Right kidney (tissue), 9 donors: Measurements from ENCODE around the gene MRS2.
"Not testable (repeated sequence)": the region's sequence is repeated elsewhere in the genome, so short reads cannot be mapped to it uniquely, and the experiment has no call there.

Experiments used
- DNase-seq: peaks from one replicate; pipeline ENCODE4 v3.0.0-alpha.2; 2016
- long read RNA-seq, 8 donors: transcript quantifications; one replicate each; lab custom pipeline, GENCODE V29; 2026

MRS2 gene, protein sequence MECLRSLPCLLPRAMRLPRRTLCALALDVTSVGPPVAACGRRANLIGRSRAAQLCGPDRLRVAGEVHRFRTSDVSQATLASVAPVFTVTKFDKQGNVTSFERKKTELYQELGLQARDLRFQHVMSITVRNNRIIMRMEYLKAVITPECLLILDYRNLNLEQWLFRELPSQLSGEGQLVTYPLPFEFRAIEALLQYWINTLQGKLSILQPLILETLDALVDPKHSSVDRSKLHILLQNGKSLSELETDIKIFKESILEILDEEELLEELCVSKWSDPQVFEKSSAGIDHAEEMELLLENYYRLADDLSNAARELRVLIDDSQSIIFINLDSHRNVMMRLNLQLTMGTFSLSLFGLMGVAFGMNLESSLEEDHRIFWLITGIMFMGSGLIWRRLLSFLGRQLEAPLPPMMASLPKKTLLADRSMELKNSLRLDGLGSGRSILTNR
- long read RNA-seq, donor 1, transcript MRS2-203 (11 exons, 3,313 nt) = major isoform, 5 of 6 reads
- long read RNA-seq, donor 1, partial matches to known transcripts = 0 of 6 reads
- long read RNA-seq, donor 1, other reads (novel, unspliced or antisense) = 0 of 6 reads
- long read RNA-seq, donor 2, partial matches to known transcripts = 0 of 6 reads
- long read RNA-seq, donor 2, other reads (novel, unspliced or antisense) = 0 of 6 reads
- long read RNA-seq, donor 3, partial matches to known transcripts = 0 of 4 reads
- long read RNA-seq, donor 3, other reads (novel, unspliced or antisense) = 0 of 4 reads
- long read RNA-seq, donor 4, partial matches to known transcripts = 0 of 3 reads
- long read RNA-seq, donor 4, other reads (novel, unspliced or antisense) = 0 of 3 reads
- long read RNA-seq, donor 5, transcript MRS2-203 (11 exons, 3,313 nt) = major isoform, 6 of 8 reads
- long read RNA-seq, donor 5, partial matches to known transcripts = 0 of 8 reads
- long read RNA-seq, donor 5, other reads (novel, unspliced or antisense) = 0 of 8 reads
- long read RNA-seq, donor 6, partial matches to known transcripts = 5 of 12 reads
- long read RNA-seq, donor 6, other reads (novel, unspliced or antisense) = 0 of 12 reads
- long read RNA-seq, donor 7, transcript MRS2-203 (11 exons, 3,313 nt) = major isoform, 9 of 20 reads
- long read RNA-seq, donor 7, partial matches to known transcripts = 8 of 20 reads
- long read RNA-seq, donor 7, other reads (novel, unspliced or antisense) = 0 of 20 reads
- long read RNA-seq, donor 8, transcript MRS2-203 (11 exons, 3,313 nt) = major isoform, 9 of 15 reads
- long read RNA-seq, donor 8, partial matches to known transcripts = 5 of 15 reads
- long read RNA-seq, donor 8, other reads (novel, unspliced or antisense) = 0 of 15 reads

DNA sequence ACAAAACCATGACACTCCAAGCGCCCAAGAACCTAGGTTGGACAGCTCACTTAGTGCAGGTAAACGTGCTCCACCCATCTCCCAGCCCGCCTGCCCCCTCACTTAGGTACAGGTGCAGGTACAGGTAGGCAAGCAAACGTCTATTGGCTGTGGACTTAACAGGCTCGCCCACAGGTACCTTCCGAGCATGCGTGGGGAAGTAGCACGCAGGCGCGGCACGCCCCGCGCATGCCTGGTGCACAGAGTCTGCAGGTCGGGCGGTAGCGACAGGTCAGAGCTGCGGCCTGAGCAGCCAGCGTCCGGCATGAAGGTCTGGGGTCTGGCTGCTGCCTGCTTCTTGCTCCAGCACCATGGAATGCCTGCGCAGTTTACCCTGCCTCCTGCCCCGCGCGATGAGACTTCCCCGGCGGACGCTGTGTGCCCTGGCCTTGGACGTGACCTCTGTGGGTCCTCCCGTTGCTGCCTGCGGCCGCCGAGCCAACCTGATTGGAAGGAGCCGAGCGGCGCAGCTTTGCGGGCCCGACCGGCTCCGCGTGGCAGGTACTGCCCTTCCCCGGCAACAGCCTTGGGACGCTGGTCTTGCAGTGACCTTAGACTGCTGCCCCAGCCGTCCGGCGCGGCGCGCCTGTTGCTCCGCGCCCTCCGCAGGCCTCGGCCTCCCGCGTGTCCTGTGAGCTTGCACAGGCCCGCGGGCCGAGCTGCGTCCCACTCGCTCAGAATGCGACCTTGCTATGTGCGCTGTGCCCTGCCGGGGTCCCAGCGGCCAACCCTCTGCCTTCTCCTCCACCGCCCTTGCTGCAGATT, at the start of gene MRS2:
Gene MRS2 (plus strand): TSS at position 240 of the 804 bp plus-strand sequence. CDS start 111 bp downstream, at position 351.
- peak; percentile 87 for DNase-seq

DNA sequence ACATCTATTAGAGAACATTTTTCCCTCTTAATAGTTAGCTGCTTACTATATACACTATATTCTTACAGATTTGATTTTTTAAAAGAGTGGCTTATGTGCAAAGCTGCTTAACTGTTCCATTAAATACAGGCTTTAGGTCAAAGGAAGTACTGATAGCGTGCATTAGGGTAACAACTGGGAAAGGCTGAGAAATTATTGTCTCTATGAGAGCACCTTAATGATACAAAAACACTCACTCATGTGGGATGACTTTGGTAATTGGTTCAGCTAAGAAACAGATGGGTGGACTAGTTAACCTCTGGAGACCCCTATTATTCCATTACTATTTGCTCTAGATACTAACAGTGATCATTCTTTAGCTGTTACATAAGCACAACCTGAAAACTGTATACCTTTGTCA, 48.9 kb upstream of the MRS2 start:
- DNase-seq = no peak

DNA sequence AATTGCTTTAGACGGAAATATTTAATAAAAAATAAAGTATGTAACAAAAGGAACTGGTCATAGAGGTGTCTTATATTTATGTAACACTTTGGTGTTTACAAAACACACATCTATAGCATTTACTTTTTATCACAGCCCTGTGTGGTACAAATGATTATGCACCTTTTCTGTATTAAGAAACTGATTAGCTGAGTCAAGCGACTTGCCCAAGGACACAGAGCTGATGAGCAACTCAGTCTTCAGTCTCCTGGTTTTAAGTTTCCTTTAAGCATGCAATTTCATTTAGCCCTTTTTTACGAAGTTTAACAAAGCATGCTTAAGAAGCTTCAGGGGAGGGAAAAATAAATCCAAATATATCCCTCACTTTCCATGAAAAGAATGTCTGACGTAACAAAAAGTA, 47.3 kb upstream of the MRS2 start:
- DNase-seq = no peak

DNA sequence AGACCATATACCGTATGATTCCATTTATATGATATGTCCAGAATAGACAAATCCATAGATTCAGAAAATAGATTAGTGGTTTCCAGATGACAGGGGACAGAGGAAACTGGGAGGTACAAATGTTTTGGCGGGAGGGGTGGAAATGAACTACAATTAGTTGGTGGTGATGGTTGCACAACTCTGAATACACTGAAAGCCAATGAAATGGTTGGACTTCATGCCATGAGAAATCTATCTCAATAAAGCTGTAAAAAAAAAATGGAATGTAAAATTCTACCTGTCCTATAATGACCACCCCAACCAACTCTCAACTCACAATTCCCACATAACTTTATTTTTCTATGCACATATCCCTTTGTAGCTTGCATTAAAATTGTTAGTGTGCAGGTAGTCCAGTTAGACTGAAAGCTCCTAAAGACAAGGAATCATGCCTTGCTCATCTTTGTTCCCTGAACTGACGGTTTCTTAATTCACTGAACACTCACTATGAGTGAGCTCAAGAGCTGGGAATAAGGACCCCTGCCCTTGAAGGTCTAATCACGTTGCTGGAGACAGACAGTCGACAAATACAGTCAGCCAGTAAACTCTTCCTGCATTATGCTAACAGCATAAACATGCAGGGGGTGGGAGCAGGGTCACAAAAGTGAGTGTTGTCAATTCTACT, 46.3 kb upstream of the MRS2 start:
- no peak for DNase-seq

DNA sequence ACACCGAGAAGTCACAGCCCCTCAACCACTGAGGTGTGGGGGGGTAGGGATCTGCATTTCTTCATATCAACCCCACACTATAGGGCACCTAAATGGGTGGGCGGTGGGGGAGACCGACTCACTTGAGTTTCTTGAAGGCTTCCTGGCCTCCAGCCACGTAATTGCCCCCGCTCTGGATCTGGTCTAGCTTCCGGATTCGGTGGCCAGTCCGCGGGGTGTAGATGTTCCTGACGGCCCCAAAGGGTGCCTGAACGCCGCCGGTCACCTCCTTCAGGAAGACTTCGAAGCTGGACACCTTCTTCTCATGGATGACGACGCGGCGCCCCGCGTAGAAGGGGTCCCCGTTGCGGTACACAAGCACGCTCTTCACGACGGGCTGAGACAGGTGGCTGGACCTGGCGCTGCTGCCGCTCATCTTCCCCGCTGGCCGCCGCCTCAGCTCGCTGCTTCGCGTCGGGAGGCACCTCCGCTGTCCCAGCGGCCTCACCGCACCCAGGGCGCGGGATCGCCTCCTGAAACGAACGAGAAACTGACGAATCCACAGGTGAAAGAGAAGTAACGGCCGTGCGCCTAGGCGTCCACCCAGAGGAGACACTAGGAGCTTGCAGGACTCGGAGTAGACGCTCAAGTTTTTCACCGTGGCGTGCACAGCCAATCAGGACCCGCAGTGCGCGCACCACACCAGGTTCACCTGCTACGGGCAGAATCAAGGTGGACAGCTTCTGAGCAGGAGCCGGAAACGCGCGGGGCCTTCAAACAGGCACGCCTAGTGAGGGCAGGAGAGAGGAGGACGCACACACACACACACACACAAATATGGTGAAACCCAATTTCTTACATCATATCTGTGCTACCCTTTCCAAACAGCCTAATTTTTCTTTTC, 45.2 kb upstream of the MRS2 start, which contains the start of gene DCDC2:
Gene DCDC2 (minus strand): TSS at position 724 of the 883 bp plus-strand sequence. CDS start 309 bp downstream, at position 415.
- DNase-seq = peak; percentile 83

DNA sequence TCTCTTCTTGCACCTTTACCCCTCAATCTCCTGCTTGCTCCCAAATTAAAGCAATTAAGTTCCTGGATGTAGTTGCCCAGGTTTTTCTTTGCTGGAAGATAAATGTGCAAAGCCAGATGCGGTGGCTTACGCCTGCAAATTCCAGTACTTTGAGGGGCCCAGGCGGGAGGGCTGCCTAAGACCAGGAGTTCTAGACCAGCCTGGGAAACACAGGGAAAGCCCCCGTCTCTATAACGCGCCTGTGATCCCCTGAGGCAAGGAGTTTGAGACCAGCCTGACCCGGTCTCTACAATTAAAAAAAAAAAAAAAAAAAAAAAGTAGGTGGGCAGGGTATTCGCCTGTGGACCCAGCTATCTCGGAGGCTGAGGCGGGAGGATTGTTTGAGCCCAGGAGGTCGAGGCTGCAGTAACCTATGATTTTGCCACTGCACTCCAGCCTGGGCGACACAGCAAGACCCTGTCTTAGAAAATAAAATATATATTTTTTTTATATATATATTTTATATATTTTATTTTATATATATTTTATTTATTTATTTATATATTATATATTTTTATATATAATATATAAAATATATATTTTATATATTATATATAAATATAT, 44.4 kb upstream of the MRS2 start:
- no peak for DNase-seq

DNA sequence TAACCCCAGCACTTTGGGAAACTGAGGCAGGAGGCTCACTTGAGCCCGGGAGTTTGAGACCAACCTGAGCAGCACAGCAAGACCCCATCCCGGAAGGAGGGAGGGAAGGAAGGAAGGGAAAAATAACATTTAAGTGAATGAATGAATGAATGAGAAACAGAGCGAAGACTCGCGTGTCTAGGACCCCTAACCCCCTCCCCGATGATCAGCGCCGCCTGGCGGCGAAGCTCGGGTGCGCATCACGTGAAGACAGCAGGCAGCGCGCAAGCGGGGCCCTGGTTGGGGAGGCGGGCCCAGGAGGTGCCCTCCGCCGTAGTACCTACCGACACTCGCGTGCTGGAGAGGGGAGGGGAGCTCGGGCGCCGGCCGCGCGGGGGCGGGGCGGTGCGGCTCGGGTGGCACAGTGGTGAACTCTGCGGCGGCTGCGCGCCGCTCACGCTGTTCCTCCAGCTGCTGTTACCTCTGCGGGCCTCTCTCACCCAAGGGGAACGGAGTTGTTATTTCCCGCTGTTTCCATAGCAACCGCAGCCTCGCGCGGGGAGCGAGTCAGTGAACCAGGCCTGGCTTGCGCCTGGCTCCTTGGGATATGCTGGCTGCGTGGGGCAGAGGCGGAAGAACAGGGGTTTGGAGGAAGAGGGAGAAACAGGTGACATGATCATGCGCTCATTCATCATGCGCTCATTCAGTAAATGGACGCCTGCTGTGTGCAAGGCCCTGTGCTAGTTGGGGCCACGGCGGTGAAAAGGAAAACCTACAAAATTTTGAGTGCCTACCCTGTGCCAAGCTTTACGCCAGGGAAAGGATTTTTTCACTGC, 42.9 kb upstream of the MRS2 start:
- peak; percentile 85 for DNase-seq

DNA sequence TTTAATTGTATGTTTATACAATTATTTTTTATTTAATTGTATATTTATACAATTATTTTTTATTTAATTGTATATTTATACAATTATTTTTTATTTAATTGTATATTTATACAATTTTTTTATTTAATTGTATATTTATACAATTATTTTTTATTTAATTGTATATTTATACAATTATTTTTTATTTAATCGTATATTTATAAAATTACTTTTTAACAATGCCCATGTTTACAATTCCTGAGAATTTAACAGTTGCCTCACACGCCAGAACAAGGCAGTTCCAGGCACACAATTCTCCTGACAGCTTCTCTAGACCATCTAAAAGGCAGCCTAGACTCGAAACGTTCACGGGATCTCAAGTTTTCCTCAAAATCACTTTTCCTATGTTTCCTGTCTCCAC, 40.4 kb upstream of the MRS2 start:
- not testable (repeated sequence) for DNase-seq

DNA sequence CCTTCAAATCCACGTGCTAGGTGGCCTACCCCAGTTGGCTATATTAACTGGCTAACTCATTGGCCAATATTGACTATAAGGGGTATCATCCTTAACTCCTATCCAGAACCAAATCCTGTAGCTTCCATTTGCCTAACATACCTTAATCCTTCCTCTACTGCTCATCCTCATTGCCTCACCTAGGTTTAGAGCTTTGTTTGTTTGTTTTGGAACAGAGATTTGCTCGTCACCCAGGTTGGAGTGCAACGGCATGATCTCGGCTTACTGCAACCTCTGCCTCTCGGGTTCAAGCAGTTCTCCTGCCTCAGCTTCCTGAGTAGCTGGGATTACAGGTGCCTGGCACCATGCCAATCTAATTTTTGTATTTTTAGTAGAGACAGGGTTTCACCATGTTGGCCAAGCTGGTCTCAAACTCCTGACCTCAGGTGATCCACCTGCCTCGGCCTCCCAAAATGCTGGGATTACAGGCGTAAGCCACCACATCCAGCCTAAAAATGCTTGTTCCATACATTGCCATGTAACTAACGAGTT, 37.6 kb upstream of the MRS2 start:
- DNase-seq = not testable (repeated sequence)

DNA sequence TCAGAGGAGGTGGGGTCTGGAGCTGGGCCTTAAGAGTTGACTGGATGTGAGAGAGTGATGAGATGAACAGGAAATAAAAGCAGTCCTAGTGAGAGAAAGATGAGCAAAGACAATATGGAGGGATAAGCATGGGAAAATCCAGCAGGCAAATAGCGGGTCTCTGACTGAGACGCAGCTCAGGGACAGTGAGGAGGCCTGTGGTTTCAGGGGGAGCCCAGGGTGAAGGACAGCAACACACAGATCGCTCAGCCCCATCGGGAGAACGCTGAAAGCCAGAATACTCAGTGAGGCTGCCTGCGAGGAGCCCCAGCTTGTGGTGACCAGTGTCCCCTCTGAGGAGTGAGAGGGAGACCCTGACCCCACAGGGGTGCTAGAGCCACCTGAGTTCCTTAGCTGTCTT, 28.1 kb upstream of the MRS2 start:
- no peak for DNase-seq

DNA sequence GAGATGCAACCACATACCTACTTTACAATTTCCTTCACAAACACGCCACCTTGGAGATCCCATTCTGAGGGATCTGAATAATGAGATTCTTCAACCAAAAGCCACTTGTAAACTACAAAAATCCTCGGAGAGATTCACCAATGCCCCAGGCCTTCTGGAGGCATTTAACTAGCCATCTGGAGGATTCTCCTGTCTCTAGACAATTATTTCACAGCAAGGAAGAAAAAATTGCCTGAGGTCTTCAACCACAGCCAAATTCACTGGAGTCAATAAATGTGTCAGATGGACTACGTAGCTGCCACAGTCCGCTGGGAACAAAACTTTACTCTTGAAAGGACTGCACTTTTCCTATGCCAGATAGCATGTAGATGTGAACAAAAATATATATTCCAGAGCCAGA, 25.9 kb upstream of the MRS2 start:
- DNase-seq = no peak

DNA sequence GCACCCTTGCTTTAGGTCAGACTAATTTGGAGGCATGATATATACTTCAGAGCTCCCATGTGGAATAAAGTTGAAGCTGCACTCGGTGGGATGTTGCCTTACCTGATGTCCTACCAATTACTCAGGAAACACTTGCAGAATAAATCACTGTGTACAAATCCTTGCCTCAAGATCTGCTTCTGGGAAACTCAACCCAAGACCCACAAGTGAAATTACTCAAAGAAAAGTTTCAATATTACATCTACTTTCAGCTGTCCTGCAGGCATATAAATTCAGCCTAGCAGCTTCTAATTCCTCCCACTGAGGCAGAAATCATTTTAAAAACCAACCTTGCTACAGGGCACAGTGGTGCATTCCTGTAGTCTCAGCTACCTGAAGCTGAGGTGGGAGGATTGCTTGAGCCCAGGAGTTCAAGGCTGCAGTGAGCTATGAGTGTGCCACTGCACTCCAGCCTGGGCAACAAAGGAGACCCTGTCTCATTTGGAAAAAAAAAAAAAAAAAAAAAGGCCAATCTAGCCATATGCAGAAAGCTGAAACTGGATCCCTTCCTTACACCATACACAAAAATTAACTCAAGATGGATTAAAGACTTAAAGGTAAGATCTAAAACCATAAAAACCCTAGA, 24.2 kb upstream of the MRS2 start:
- DNase-seq = no peak

DNA sequence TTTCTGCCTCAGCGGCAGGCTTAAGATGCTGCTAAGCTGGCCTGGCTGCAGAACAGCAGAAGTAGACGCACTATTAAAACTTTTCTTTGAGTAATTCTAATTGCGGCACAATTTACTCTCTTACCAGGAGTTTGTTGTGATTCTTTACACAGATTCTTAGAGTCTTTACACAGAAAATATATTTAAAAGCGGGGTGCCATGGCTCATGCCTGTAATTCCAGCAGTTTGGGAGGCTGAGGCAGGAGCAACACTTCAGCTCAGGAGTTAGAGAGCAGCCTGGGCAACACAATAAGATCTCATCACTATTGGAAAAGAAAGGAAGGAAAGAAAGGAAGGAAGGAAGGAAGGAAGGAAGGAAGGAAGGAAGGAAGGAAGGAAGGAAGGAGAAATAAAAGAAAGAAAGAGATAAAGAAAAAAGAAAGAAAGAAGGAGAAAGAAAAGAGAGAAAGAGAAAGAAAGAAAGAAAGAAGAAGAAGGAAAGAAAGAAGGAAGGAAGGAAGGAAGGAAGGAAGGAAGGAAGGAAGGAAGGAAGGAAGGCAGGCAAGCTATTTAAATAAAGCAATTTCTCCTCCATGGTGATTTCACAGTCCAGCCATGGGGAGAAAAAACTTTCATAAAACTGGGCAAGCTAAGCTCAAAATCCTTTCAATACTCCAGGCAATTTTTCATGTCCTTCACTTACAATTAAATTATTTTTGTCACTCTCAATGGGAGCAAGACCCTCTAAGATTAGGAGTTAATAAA, 21.1 kb upstream of the MRS2 start:
- no peak for DNase-seq

DNA sequence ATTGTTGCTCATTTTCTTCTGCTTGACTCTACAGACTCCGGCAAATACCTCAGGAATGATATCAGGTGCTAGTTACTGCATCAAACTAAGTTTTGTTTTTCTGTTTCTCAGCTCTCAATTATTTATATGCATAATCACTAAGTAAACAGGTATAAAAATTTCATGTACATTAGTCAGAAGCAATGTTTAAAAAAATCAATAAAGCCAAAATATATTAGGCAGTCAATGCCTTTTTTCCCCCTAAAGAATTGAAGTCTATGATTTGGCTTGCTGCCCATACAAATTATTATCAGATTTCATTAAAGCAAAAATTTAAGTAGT, 20.6 kb upstream of the MRS2 start:
- no peak for DNase-seq

DNA sequence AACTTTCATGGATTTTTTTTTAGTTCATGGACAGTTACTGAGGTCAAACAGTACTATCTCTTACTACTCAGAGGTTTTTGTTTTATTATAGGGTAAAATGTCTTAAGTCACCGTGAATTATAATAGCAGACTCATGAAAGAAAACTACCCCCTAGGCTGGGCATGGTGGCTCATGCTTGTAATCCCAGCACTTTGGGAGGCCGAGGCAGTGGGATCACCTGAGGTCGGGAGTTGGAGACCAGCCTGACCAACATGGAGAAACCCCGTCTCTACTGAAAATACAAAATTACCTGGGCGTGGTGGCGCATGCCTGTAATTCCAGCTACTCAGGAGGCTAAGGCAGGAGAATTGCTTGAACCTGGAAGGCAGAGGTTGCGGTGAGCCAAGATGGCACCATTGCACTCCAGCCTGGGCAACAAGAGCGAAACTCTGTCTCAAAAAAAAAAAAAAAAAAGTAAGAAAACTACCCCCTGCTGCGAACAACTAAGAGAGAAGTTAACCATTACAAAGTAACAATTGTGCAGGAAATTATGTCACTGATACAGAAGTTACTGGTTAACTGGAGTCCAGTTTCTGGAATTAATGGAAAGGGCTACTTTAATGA, 19.7 kb upstream of the MRS2 start:
- not testable (repeated sequence) for DNase-seq

DNA sequence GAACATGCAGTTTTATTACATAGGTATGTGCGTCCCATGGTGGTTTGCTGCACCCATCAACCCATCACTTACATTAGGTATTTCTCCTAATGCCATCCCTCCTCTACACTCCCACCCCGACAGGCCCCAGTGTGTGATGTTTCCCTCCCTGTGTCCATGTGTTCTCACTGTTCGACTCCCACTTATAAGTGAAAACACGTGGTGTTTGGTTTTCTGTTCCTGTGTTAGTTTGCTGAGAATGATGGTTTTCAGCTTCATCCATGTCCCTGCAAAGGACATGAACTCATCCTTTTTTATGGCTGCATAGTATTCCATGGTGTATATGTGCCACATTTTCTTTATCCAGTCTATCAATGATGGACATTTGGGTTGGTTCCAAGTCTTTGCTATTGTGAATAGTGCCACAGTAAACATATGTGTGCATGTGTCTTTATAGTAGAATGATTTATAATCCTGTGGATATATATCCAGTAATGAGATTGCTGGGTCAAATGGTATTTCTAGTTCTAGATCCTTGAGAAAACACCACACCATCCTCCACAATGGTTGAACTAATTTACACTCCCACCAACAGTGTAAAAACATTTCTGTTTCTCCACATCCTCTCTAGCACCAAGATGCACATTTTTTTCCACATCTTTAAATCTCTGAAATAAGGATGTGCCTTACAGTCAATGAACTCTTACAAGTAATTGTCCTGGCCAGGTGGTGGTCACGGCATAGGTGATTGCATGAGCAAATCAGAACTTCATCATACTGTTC, 18.2 kb upstream of the MRS2 start:
- DNase-seq = not testable (repeated sequence)
